SK-N-SH (cell line): ENCODE results near the gene DGKZ. TPM values are rescaled to one million over a fixed set of nuclear protein-coding genes. Genes with fewer than 3 reads are reported as not detected.
A peak's percentile ranks its signal among the peaks of the same experiment; 100 is the strongest.

Experiments used
- CTCF ChIA-PET: fragments of 300-600, 350-600 bp; formaldehyde crosslinking; extraction: SDS; loops from one replicate; lab custom pipeline; 2021; lab: Yijun Ruan, JAX
- POLR2A ChIA-PET: fragments of 350-600 bp; sonication (Branson Sonifier 250); formaldehyde crosslinking; extraction: SDS; loops from one replicate; lab custom pipeline; 2020; ENCODE audit warnings: antibody characterized with exemption, inconsistent platforms; lab: Yijun Ruan, JAX
- DNase-seq: peaks from one replicate; pipeline ENCODE4 v3.0.0; 2012
- H2AFZ ChIP-seq: fragments of 200-600 bp; sonication (generic); 2 replicates; pipeline ENCODE4 v1.8.1; 2016; ENCODE audit warnings: antibody characterized with exemption, mild to moderate bottlenecking, low read depth
- H3F3A ChIP-seq: fragments of 200-600 bp; sonication (generic); replicated peaks from 2 replicates; pipeline ENCODE3; 2016; ENCODE audit warnings: antibody characterized with exemption, mild to moderate bottlenecking; ENCODE audit not compliant: insufficient read depth
- H3K27ac ChIP-seq, 2 experiments: fragments of 200-500 bp in 1 of 2; fragments of 200-600 bp in 1 of 2; sonication (Bioruptor generic) in 1 of 2; sonication (generic), shearing (Covaris generic) in 1 of 2; 2 replicates each; pipeline versions ENCODE4 v1.5.1 to v1.6.1; 2014 to 2016; ENCODE audit warnings: low read depth in 2 of 2, inconsistent platforms in 1 of 2, low read length in 1 of 2, mild to moderate bottlenecking in 1 of 2, mixed read lengths in 1 of 2
- H3K27me3 ChIP-seq: fragments of 200-600 bp; sonication (generic), shearing (Covaris generic); 2 replicates; pipeline ENCODE4 v1.6.1; 2016; ENCODE audit warnings: mixed run types; ENCODE audit not compliant: insufficient read depth
- H3K36me3 ChIP-seq, 2 experiments: fragments of 200-500 bp in 1 of 2; fragments of 200-600 bp in 1 of 2; sonication (Bioruptor generic) in 1 of 2; sonication (generic) in 1 of 2; replicated peaks in 1 of 2; 2 replicates each; pipeline versions ENCODE3 to v1.5.1; 2014 to 2016; ENCODE audit warnings: low read length in 1 of 2, mild to moderate bottlenecking in 1 of 2; ENCODE audit not compliant: insufficient read depth in 2 of 2, control insufficient read depth in 1 of 2
- H3K4me1 ChIP-seq, 2 experiments: fragments of 200-500 bp in 1 of 2; fragments of 200-600 bp in 1 of 2; sonication (Bioruptor generic) in 1 of 2; sonication (generic), shearing (Covaris generic) in 1 of 2; 2 replicates each; pipeline versions ENCODE4 v1.5.1 to v1.6.1; 2014 to 2016; ENCODE audit warnings: low read depth in 1 of 2, low read length in 1 of 2, mixed run types in 1 of 2; ENCODE audit not compliant: insufficient read depth in 2 of 2, control insufficient read depth in 1 of 2
- H3K4me2 ChIP-seq: fragments of 200-600 bp; sonication (generic), shearing (Covaris generic); 2 replicates; pipeline ENCODE4 v1.6.1; 2017; ENCODE audit warnings: mixed run types
- H3K4me3 ChIP-seq, 2 experiments: fragments of 200-500 bp in 1 of 2; fragments of 200-600 bp in 1 of 2; sonication (Bioruptor generic) in 1 of 2; sonication (generic), shearing (Covaris generic) in 1 of 2; 2 replicates each; pipeline versions ENCODE4 v1.5.1 to v1.8.1; 2014 to 2016; ENCODE audit warnings: low read depth in 2 of 2, inconsistent platforms in 1 of 2, low read length in 1 of 2, mild to moderate bottlenecking in 1 of 2, mixed read lengths in 1 of 2, moderate library complexity in 1 of 2
- H3K79me2 ChIP-seq: fragments of 200-600 bp; sonication (generic); 2 replicates; pipeline ENCODE4 v1.8.1; 2017; ENCODE audit warnings: mild to moderate bottlenecking; ENCODE audit not compliant: insufficient read depth
- H3K9ac ChIP-seq: fragments of 200-600 bp; sonication (generic); 2 replicates; pipeline ENCODE4 v1.6.1; 2017; ENCODE audit warnings: mixed run types
- H3K9me2 ChIP-seq: fragments of 200-600 bp; sonication (generic); 2 replicates; pipeline ENCODE4 v1.6.1; 2017; ENCODE audit warnings: mixed run types
- H3K9me3 ChIP-seq: fragments of 200-600 bp; sonication (generic); 2 replicates; pipeline ENCODE4 v1.6.1; 2017; ENCODE audit warnings: mixed run types, mild to moderate bottlenecking, moderate library complexity
- H4K20me1 ChIP-seq: fragments of 200-600 bp; sonication (generic); 2 replicates; pipeline ENCODE4 v1.6.1; 2017; ENCODE audit warnings: mild to moderate bottlenecking, mixed run types; ENCODE audit not compliant: insufficient read depth
- EZH2phosphoT487 ChIP-seq: fragments of 200-600 bp; sonication (generic); IDR thresholded peaks from 2 replicates; pipeline ENCODE4 v1.6.1; 2017; ENCODE audit warnings: low read depth, mixed run types, mild to moderate bottlenecking, antibody characterized with exemption, moderate library complexity, borderline replicate concordance
- FOSL2 ChIP-seq: IDR thresholded peaks from 2 replicates; pipeline ENCODE4 v1.4.0; 2012; ENCODE audit warnings: low read depth, mild to moderate bottlenecking, moderate library complexity, borderline replicate concordance
- GABPA ChIP-seq: IDR thresholded peaks from 2 replicates; pipeline ENCODE4 v1.4.0; 2012; ENCODE audit warnings: low read depth, mild to moderate bottlenecking
- MEF2A ChIP-seq: IDR thresholded peaks from 2 replicates; pipeline ENCODE4 v1.4.0; 2012; ENCODE audit warnings: low read depth, borderline replicate concordance
- MXI1 ChIP-seq: IDR thresholded peaks from 2 replicates; pipeline ENCODE4 v1.6.1; 2012; ENCODE audit warnings: mild to moderate bottlenecking, low read depth, low read length, improper control_type of control experiment
- NFIC ChIP-seq: IDR thresholded peaks from 2 replicates; pipeline ENCODE4 v1.4.0; 2012; ENCODE audit warnings: borderline replicate concordance
- RAD21 ChIP-seq: IDR thresholded peaks from 2 replicates; pipeline ENCODE4 v1.6.1; 2012; ENCODE audit warnings: mild to moderate bottlenecking, low read length
- TCF12 ChIP-seq: IDR thresholded peaks from 2 replicates; pipeline ENCODE4 v1.4.0; 2012
- WGBS: methylation state at CpG from one replicate; pipeline ENCODE4 v1.1.6; 2017; ENCODE audit warnings: low lambda C conversion rate; 5-methylcytosine and 5-hydroxymethylcytosine counted together
- polyA plus RNA-seq, 3 experiments: library from polyadenylated mRNA; depleted of rRNA; stranded (reverse); fragments of >200 nt; gene quantifications; 2 replicates each; pipeline ENCODE4 v1.2.3, GENCODE V29; 2012
- TF ChIP-seq, protein P1 (sequence below): fragments of 150-350 bp; IDR thresholded peaks from 2 replicates; pipeline ENCODE4 v1.6.1; 2017; ENCODE audit warnings: antibody characterized with exemption, low read length, low read depth, borderline replicate concordance
- TF ChIP-seq, protein P2 (sequence below): IDR thresholded peaks from 2 replicates; pipeline ENCODE4 v1.4.0; 2012; ENCODE audit warnings: low read depth
- TF ChIP-seq, protein P3 (sequence below): fragments of 150-350 bp; IDR thresholded peaks from 2 replicates; pipeline ENCODE4 v1.6.1; 2016; ENCODE audit warnings: mild to moderate bottlenecking, low read depth, low read length
- TF ChIP-seq, protein P4 (sequence below): IDR thresholded peaks from 2 replicates; pipeline ENCODE4; 2012
- TF ChIP-seq, protein P5 (sequence below): IDR thresholded peaks from 2 replicates; pipeline ENCODE4 v1.4.0; 2012; ENCODE audit warnings: low read depth, borderline replicate concordance
- TF ChIP-seq, protein P6 (sequence below): IDR thresholded peaks from 2 replicates; pipeline ENCODE4 v1.6.1; 2012; ENCODE audit warnings: mild to moderate bottlenecking, low read depth, low read length, moderate library complexity

DGKZ gene
- polyA plus RNA-seq, 1 of the 3 experiments (the other 2 are of a cell fraction), result 33.2 TPM

DNA sequence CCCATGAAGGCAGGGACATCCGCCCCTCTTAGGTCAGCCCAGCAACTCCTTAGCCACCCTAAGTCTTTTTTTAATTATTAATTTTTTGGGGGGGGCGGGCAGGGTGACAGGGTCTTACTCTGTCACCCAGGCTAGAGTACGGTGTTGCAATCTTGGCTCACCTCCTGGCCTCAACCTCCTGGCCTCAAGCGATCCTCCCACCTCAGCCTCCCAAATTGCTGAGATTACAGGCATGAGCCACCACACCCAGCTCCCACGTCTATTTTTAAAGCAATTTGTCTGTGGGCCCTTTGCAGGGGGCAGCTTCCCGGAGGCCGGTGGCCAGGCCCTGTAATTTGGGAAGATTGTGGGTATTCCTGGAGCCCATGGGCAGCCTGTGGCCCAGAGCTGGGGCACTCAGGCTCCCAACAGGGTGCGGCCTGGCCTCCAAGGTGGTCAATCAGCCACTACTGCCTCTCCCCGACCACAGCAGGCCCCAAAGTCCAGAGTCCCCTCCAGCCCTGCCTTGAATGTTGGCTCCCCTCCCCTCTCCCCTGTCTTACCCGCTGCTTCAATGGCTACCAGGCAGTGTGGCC is 42.6 kb upstream of the DGKZ start:
- Histone ChIP-seq H3K9me3 (no peaks in the 10 kb centered on the region), H3K27ac (no peak overlapping the region), H3K4me1 (peaks cover 0 to 2% of the 10 kb centered on the region in 2 experiments; a peak in 1 of 4 replicates), H3K4me2 (no peak overlapping the region), H4K20me1 (no peaks in the 10 kb centered on the region), H3K9me2 (no peaks in the 10 kb centered on the region), H3K36me3 (peaks cover 0 to 32% of the 10 kb centered on the region in 2 experiments), H3K9ac (no peak overlapping the region), H3K79me2 (peaks cover 77% of the 10 kb centered on the region), H3F3A (peaks cover 22% of the 10 kb centered on the region), H2AFZ (no peak overlapping the region), H3K27me3 (no peaks in the 10 kb centered on the region), H3K4me3 (no peak overlapping the region)
- TF ChIP-seq NFIC (no peak), RAD21 (no peak), GABPA (no peak), FOSL2 (no peak), TCF12 (no peak)
- TF ChIP-seq, protein P1, sequence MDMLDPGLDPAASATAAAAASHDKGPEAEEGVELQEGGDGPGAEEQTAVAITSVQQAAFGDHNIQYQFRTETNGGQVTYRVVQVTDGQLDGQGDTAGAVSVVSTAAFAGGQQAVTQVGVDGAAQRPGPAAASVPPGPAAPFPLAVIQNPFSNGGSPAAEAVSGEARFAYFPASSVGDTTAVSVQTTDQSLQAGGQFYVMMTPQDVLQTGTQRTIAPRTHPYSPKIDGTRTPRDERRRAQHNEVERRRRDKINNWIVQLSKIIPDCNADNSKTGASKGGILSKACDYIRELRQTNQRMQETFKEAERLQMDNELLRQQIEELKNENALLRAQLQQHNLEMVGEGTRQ, result no peak
- TF ChIP-seq, protein P2, sequence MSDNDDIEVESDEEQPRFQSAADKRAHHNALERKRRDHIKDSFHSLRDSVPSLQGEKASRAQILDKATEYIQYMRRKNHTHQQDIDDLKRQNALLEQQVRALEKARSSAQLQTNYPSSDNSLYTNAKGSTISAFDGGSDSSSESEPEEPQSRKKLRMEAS, result no peak
- TF ChIP-seq, protein P3, sequence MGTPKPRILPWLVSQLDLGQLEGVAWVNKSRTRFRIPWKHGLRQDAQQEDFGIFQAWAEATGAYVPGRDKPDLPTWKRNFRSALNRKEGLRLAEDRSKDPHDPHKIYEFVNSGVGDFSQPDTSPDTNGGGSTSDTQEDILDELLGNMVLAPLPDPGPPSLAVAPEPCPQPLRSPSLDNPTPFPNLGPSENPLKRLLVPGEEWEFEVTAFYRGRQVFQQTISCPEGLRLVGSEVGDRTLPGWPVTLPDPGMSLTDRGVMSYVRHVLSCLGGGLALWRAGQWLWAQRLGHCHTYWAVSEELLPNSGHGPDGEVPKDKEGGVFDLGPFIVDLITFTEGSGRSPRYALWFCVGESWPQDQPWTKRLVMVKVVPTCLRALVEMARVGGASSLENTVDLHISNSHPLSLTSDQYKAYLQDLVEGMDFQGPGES, result no peak
- TF ChIP-seq, protein P4, sequence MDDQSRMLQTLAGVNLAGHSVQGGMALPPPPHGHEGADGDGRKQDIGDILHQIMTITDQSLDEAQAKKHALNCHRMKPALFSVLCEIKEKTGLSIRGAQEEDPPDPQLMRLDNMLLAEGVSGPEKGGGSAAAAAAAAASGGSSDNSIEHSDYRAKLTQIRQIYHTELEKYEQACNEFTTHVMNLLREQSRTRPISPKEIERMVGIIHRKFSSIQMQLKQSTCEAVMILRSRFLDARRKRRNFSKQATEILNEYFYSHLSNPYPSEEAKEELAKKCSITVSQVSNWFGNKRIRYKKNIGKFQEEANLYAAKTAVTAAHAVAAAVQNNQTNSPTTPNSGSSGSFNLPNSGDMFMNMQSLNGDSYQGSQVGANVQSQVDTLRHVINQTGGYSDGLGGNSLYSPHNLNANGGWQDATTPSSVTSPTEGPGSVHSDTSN, result no peak
- TF ChIP-seq, protein P5, sequence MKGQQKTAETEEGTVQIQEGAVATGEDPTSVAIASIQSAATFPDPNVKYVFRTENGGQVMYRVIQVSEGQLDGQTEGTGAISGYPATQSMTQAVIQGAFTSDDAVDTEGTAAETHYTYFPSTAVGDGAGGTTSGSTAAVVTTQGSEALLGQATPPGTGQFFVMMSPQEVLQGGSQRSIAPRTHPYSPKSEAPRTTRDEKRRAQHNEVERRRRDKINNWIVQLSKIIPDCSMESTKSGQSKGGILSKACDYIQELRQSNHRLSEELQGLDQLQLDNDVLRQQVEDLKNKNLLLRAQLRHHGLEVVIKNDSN, result no peak
- POLR2A ChIA-PET, result no interaction called here
- DNase-seq, result no peak
- CTCF ChIA-PET, result interaction anchor here (1.5 to 18.5 kb wide), 3 partner anchors 9 to 65 kb away, joined by 6 to 459 read pairs (median 14); no protein-coding TSS in a partner anchor
- WGBS, result 97% methylated on average over 7 of the region's 10 CpGs

DNA sequence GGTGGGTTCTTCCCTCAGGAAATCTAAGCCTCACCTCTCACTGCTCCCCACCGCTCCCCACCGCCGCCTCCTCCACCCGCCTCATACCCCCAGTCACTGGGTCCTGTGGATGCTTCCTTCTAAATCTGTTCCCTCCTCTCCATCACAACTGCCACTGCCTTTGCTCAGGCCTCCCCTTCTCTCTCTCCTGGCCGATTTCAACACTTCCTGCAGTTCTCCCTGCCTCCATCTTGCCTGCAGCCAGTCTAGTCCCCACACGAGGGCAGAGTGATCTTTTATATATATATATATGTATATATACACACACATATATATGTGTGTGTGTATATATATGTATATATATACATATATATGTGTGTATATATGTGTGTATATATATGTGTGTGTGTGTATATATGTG is 42.0 kb upstream of the DGKZ start:
- CTCF ChIA-PET, result interaction anchor here (0.7 to 18.5 kb wide), 3 partner anchors 10 to 340 kb away, joined by 3 to 459 read pairs (median 14); no protein-coding TSS in a partner anchor
- TF ChIP-seq, protein P5, result no peak
- TF ChIP-seq EZH2phosphoT487 (no peak), MEF2A (no peak), MXI1 (no peak), GABPA (no peak), RAD21 (no peak), TCF12 (no peak)
- TF ChIP-seq, protein P6, sequence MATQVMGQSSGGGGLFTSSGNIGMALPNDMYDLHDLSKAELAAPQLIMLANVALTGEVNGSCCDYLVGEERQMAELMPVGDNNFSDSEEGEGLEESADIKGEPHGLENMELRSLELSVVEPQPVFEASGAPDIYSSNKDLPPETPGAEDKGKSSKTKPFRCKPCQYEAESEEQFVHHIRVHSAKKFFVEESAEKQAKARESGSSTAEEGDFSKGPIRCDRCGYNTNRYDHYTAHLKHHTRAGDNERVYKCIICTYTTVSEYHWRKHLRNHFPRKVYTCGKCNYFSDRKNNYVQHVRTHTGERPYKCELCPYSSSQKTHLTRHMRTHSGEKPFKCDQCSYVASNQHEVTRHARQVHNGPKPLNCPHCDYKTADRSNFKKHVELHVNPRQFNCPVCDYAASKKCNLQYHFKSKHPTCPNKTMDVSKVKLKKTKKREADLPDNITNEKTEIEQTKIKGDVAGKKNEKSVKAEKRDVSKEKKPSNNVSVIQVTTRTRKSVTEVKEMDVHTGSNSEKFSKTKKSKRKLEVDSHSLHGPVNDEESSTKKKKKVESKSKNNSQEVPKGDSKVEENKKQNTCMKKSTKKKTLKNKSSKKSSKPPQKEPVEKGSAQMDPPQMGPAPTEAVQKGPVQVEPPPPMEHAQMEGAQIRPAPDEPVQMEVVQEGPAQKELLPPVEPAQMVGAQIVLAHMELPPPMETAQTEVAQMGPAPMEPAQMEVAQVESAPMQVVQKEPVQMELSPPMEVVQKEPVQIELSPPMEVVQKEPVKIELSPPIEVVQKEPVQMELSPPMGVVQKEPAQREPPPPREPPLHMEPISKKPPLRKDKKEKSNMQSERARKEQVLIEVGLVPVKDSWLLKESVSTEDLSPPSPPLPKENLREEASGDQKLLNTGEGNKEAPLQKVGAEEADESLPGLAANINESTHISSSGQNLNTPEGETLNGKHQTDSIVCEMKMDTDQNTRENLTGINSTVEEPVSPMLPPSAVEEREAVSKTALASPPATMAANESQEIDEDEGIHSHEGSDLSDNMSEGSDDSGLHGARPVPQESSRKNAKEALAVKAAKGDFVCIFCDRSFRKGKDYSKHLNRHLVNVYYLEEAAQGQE, result no peak
- TF ChIP-seq, protein P2, result no peak
- TF ChIP-seq, protein P1, result no peak

More for the DNA sequence above, 42.0 kb upstream of the DGKZ start:
- no peak overlapping the region for H3K9ac ChIP-seq
- H3K4me3 ChIP-seq, result no peak overlapping the region
- peak; percentile 50 for DNase-seq
- H2AFZ ChIP-seq, result no peak overlapping the region
- H3K4me2 ChIP-seq, result no peak overlapping the region
- peaks cover 76% of the 10 kb centered on the region for H3K79me2 ChIP-seq
- peaks cover 0 to 29% of the 10 kb centered on the region in 2 experiments for H3K36me3 ChIP-seq
- H3K4me1 ChIP-seq, result peaks cover 0 to 2% of the 10 kb centered on the region in 2 experiments; a peak in 1 of 4 replicates
- H4K20me1 ChIP-seq, result no peaks in the 10 kb centered on the region
- H3K27me3 ChIP-seq, result no peaks in the 10 kb centered on the region
- peaks cover 22% of the 10 kb centered on the region for H3F3A ChIP-seq
- no peaks in the 10 kb centered on the region for H3K9me2 ChIP-seq
- whole genome bisulfite sequencing, result 74% methylated on average over 6 of the region's 6 CpGs
- POLR2A ChIA-PET, result no interaction called here
- H3K9me3 ChIP-seq, result no peaks in the 10 kb centered on the region
- no peak overlapping the region for H3K27ac ChIP-seq
